ENCODE data around the gene MMP28. TPM values are rescaled to one million over a fixed set of nuclear protein-coding genes. Genes with fewer than 3 reads are reported as not detected.
A peak's percentile ranks its signal among the peaks of the same experiment; 100 is the strongest.

Gene MMP28
- total RNA-seq, 1 experiment from 2014 or later = not detected

GRCh38 chr17:35731917-35732805, 63.3 kb downstream of the MMP28 start:
- Histone ChIP-seq H2BK20ac (ENCODE audit: low read depth, low read length, poor library complexity, severe bottlenecking) (no peak overlapping the region), H3K18ac (ENCODE audit: insufficient read length, low read depth, low read length) (no peak overlapping the region), H3K23me2 (ENCODE audit: insufficient read length, low read depth, low read length, poor library complexity, severe bottlenecking) (peaks cover 6% of the 10 kb centered on the region), H3T11ph (ENCODE audit: low read length) (no peak overlapping the region), H3K14ac (ENCODE audit: insufficient read depth, low read length) (no peak overlapping the region), H3K4me1 (ENCODE audit: insufficient read depth, low read length) (peaks cover 3% of the 10 kb centered on the region; the same call in 1 of the 2 replicates), H2AFZ (ENCODE audit: low read length) (no peak overlapping the region), H4K91ac (ENCODE audit: insufficient read length, low read depth, low read length) (no peak overlapping the region), H2BK15ac (ENCODE audit: low read depth, low read length) (no peak overlapping the region), H3K27ac (ENCODE audit: insufficient read length, low read depth, low read length) (no peak overlapping the region), H2BK12ac (ENCODE audit: insufficient read length, low read depth, low read length) (no peak overlapping the region), H4K20me1 (ENCODE audit: control insufficient read depth, insufficient read depth, insufficient read length) (no peaks in the 10 kb centered on the region), H3K23ac (ENCODE audit: insufficient read length, low read depth, low read length) (no peak overlapping the region), H2AK5ac (ENCODE audit: insufficient read length, low read length) (no peak overlapping the region), H3K27me3 (ENCODE audit: insufficient read depth, low read length) (no peaks in the 10 kb centered on the region), H3K9ac (ENCODE audit: extremely low read depth, insufficient read length, low read length) (peak overlapping the region; percentile 26), H4K8ac (replicated peaks; ENCODE audit: insufficient read length, low read depth, low read length) (no peak overlapping the region), H3K4me2 (ENCODE audit: insufficient read depth, insufficient read length, low read length) (peak overlapping the region; percentile 70), H3K79me1 (ENCODE audit: insufficient read depth, low read depth, low read length, poor library complexity, severe bottlenecking) (no peaks in the 10 kb centered on the region), H4K5ac (ENCODE audit: insufficient read length, low read depth, low read length) (no peak overlapping the region), H3K79me2 (ENCODE audit: insufficient read depth, low read length) (no peaks in the 10 kb centered on the region), H3K4ac (ENCODE audit: low read depth, low read length) (no peak overlapping the region), H3K56ac (ENCODE audit: insufficient read length, low read depth, low read length) (no peak overlapping the region), H3K9me3 (ENCODE audit: control insufficient read depth, low read depth, low read length) (no peaks in the 10 kb centered on the region), H2BK120ac (ENCODE audit: low read depth, low read length, poor library complexity, severe bottlenecking) (no peak overlapping the region), H2BK5ac (ENCODE audit: insufficient read length, low read length) (no peak overlapping the region)
- Mint-ChIP-seq H3K36me3 (ENCODE audit: insufficient read depth in 1 of 3, low read depth in 3 of 3) (no peaks in the 10 kb centered on the region; a peak in 1 of 7 replicates), H3K4me1 (peaks cover 29 to 40% of the 10 kb centered on the region in 2 experiments), H3K27me3 (ENCODE audit: low read depth) (peaks cover 28% of the 10 kb centered on the region), H3K9me3 (no peaks in the 10 kb centered on the region), H3K4me3 (peak overlapping the region; percentile 81 to 92), H3K27ac (no peak overlapping the region)
- peak; percentile 56 for DNase-seq
- TF ChIP-seq CTCF (conservative IDR thresholded peaks at IDR 0.05) = no peak
- no CpG with 5 or more reads among the region's 47 CpGs for WGBS (ENCODE audit: extremely low coverage, insufficient read length, low lambda C conversion rate)

Data from H9 (cell line).